Activated CD4-positive, alpha-beta T cell treated with anti-CD3 and anti-CD28 coated beads for 4 hours (primary cell): Measurements from ENCODE around the gene PAM.
"Not testable (repeated sequence)": the region's sequence is repeated elsewhere in the genome, so short reads cannot be mapped to it uniquely, and the experiment has no call there.

Experiments used
- DNase-seq, 2 donors: peaks; one replicate each; pipeline ENCODE4 v3.0.0-alpha.2; 2020

PAM gene

GRCh38 chr5:103010168-103010567, 255.1 kb downstream of the PAM start:
- DNase-seq = no peak

GRCh38 chr5:103013933-103014552, 258.9 kb downstream of the PAM start:
- DNase-seq = no peak

GRCh38 chr5:103014983-103015382, 259.9 kb downstream of the PAM start:
- DNase-seq = no peak

- no peak for DNase-seq
Observed at GRCh38 chr5:103016167-103016566, 261.1 kb downstream of the PAM start.

GRCh38 chr5:103019804-103020203, 264.7 kb downstream of the PAM start:
- DNase-seq = no peak

GRCh38 chr5:103021314-103021713, 266.2 kb downstream of the PAM start:
- no peak for DNase-seq

- no peak for DNase-seq
Observed at GRCh38 chr5:103027267-103027666, 272.2 kb downstream of the PAM start.

- no peak for DNase-seq
Observed at GRCh38 chr5:103031607-103032006, 276.5 kb downstream of the PAM start.

- no peak for DNase-seq
Observed at GRCh38 chr5:103033696-103034095, 278.6 kb downstream of the PAM start.

GRCh38 chr5:103034662-103035392, 279.7 kb downstream of the PAM start:
- DNase-seq = no peak

GRCh38 chr5:103035701-103036100, 280.6 kb downstream of the PAM start:
- no peak for DNase-seq

- no peak for DNase-seq
Observed at GRCh38 chr5:103036601-103037000, 281.5 kb downstream of the PAM start.

GRCh38 chr5:103037673-103038455, 282.8 kb downstream of the PAM start:
- no peak for DNase-seq

- no peak for DNase-seq
Observed at GRCh38 chr5:103041071-103041676, 286.1 kb downstream of the PAM start.

- DNase-seq = not testable (repeated sequence)
Observed at GRCh38 chr5:103046706-103047105, 291.6 kb downstream of the PAM start.

GRCh38 chr5:103057208-103058130, 302.4 kb downstream of the PAM start:
- no peak for DNase-seq

- DNase-seq = no peak
Observed at GRCh38 chr5:103059525-103059924, 304.4 kb downstream of the PAM start.

- no peak for DNase-seq
Observed at GRCh38 chr5:103060424-103060954, 305.4 kb downstream of the PAM start.

GRCh38 chr5:103066326-103066725, 311.2 kb downstream of the PAM start:
- DNase-seq = no peak

- DNase-seq = not testable (repeated sequence)
Observed at GRCh38 chr5:103073500-103073899, 318.4 kb downstream of the PAM start.

- no peak for DNase-seq
Observed at GRCh38 chr5:103075442-103075841, 320.3 kb downstream of the PAM start.
